GM13976 (cell line): ENCODE measurements around the gene CLDN6.

ENCODE experiments used
- DNase-seq: peaks from one replicate; pipeline ENCODE4 v3.0.0; 2012; ENCODE audit warnings: low spot score
- CTCF ChIP-seq: IDR thresholded peaks from 2 replicates; pipeline ENCODE4 v1.5.1; 2012; ENCODE audit warnings: borderline replicate concordance, mild to moderate bottlenecking; ENCODE audit not compliant: insufficient read depth; ENCODE audit errors: extremely low read depth, missing control alignments, control extremely low read depth
- in situ Hi-C: fragments of 300-500 bp; cut with MboI; formaldehyde crosslinking; loops from one replicate; pipeline ENCODE4 v1.12.0; 2022; ENCODE audit warnings: low sequenced_read_pairs, mixed read lengths, inconsistent platforms; ENCODE audit not compliant: unreplicated experiment

Gene CLDN6

GRCh38 chr16:2970563-2970962 lies 47.4 kb downstream of the CLDN6 start:
- TF ChIP-seq CTCF: no peak
- in situ Hi-C loops: no loop called here
- DNase-seq: no peak

- DNase-seq: peak; percentile 92
- peak; percentile 62 for TF ChIP-seq CTCF
- in situ Hi-C loops: no loop called here
Measured at GRCh38 chr16:2969545-2970521, 48.1 kb downstream of the CLDN6 start.

- in situ Hi-C loops: no loop called here
- no peak for TF ChIP-seq CTCF
- DNase-seq: peak; percentile 98
Measured at GRCh38 chr16:2968738-2969544, 49.0 kb downstream of the CLDN6 start, which contains the start of gene PAQR4. TSS of gene PAQR4 (plus strand) at chr16:2969348. CDS start at chr16:2969675, 327 bp downstream.

- in situ Hi-C loops: no loop called here
- DNase-seq: no peak
- no peak for TF ChIP-seq CTCF
Measured at GRCh38 chr16:2968368-2968737, 49.6 kb downstream of the CLDN6 start.

GRCh38 chr16:2967721-2968161 lies 50.2 kb downstream of the CLDN6 start:
- in situ Hi-C loops: no loop called here
- no peak for TF ChIP-seq CTCF
- DNase-seq: no peak

- in situ Hi-C loops: no loop called here
- no peak for DNase-seq
- no peak for TF ChIP-seq CTCF
Measured at GRCh38 chr16:2967211-2967631, 50.8 kb downstream of the CLDN6 start.
